ENCODE data around the gene SLIRP. TPM values are rescaled to one million over a fixed set of nuclear protein-coding genes. Genes with fewer than 3 reads are reported as not detected.

Gene SLIRP
- total RNA-seq: 328 and 465 TPM in 2 replicates

GRCh38 chr14:77707724-77708408 lies at the start of gene SLIRP, which contains the start of gene ALKBH1:
Gene SLIRP (plus strand): TSS chr14:77708103. CDS start chr14:77708112, 9 bp downstream.
Gene ALKBH1 (minus strand): TSS chr14:77708023. CDS start chr14:77708004, 19 bp downstream.

GRCh38 chr14:77760381-77761204 lies 52.7 kb downstream of the SLIRP start, which contains the start of gene SNW1:
Gene SNW1 (minus strand): TSS chr14:77761156. CDS start chr14:77761127, 29 bp downstream.

Other genes with a start within 250 kb of the SLIRP start
- gene ISM2, start 209.3 kb upstream of the SLIRP start, total RNA-seq: 0.11 TPM in 1 of 2 replicates, not detected in the other
- 17.5 and 23.3 TPM in 2 replicates for gene SPTLC2, start 91.5 kb upstream of the SLIRP start, total RNA-seq
- gene ALKBH1, start 80 bp upstream of the SLIRP start, total RNA-seq: 7.1 and 15.3 TPM in 2 replicates
- gene SNW1, start 53.1 kb downstream of the SLIRP start, total RNA-seq: 47.8 and 56.7 TPM in 2 replicates
- gene ADCK1, start 92.0 kb downstream of the SLIRP start, total RNA-seq: 4.0 and 4.7 TPM in 2 replicates